ENCODE measurements around the gene LYZL2.

Gene LYZL2

DNA sequence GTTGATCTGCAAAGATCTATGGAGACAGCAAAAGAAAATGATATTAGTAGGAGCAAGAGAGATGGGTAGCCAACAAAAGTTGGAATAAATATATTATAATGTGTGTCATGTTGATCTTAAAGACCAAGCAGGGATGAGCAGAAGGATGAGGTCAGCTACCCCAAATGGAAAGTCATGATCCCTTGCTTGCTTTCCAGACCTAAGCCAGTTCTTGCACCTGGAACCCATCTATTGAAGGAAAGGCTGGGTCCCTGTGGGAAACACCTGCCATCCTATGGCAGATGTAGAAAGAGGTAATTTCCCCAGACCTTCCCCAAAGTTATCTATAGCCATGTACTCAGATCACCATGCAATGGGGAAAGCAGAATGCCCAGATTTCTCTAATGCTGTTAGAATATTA, 52.5 kb downstream of the LYZL2 start:
- no peak for DNase-seq (ENCODE audit: low spot score)
- TF ChIP-seq, protein P1, sequence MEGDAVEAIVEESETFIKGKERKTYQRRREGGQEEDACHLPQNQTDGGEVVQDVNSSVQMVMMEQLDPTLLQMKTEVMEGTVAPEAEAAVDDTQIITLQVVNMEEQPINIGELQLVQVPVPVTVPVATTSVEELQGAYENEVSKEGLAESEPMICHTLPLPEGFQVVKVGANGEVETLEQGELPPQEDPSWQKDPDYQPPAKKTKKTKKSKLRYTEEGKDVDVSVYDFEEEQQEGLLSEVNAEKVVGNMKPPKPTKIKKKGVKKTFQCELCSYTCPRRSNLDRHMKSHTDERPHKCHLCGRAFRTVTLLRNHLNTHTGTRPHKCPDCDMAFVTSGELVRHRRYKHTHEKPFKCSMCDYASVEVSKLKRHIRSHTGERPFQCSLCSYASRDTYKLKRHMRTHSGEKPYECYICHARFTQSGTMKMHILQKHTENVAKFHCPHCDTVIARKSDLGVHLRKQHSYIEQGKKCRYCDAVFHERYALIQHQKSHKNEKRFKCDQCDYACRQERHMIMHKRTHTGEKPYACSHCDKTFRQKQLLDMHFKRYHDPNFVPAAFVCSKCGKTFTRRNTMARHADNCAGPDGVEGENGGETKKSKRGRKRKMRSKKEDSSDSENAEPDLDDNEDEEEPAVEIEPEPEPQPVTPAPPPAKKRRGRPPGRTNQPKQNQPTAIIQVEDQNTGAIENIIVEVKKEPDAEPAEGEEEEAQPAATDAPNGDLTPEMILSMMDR (IDR thresholded peaks at IDR 0.05; ENCODE audit: extremely low read depth, missing control alignments) = no peak

DNA sequence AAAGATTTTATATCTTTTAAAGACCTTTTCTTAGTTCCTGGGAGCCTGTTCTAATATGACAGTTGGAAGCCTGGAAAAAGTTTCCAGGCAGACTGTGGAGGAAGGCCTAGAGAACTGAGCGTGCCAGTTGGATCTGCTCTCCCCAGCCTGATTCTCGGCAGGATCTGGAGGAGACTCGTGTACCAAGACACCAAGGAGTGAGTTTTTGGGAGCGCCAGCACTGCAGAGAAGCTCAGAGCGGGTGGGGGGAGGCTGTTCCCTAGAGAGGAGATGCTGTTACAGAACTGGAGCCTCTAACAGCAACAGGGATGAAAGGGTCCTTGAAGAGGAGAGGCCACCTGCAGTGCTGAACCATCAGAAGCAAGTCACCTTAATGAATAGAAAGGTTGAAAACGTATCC, 52.9 kb downstream of the LYZL2 start:
- TF ChIP-seq, protein P1 (IDR thresholded peaks at IDR 0.05; ENCODE audit: extremely low read depth, missing control alignments) = no peak
- no peak for DNase-seq (ENCODE audit: low spot score)

DNA sequence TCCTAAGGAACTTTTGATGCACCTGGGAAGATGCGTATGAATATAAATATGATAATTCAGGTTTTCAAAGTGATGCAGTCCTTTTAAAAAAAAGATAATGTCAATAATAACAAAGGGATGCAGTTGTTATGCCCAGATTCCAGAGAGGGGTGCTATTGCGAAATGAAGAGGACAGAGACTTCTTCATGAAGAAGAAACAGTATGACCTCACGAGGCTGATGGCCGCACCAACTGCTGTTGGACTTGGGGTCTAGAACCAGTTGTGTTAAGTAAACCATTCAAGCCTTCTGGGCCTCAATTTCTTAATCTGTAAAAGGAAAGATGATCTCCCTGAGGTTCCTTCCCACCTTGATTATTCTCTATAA, 55.1 kb downstream of the LYZL2 start:
- TF ChIP-seq, protein P1 (IDR thresholded peaks at IDR 0.05; ENCODE audit: extremely low read depth, missing control alignments) = no peak
- DNase-seq (ENCODE audit: low spot score) = no peak

DNA sequence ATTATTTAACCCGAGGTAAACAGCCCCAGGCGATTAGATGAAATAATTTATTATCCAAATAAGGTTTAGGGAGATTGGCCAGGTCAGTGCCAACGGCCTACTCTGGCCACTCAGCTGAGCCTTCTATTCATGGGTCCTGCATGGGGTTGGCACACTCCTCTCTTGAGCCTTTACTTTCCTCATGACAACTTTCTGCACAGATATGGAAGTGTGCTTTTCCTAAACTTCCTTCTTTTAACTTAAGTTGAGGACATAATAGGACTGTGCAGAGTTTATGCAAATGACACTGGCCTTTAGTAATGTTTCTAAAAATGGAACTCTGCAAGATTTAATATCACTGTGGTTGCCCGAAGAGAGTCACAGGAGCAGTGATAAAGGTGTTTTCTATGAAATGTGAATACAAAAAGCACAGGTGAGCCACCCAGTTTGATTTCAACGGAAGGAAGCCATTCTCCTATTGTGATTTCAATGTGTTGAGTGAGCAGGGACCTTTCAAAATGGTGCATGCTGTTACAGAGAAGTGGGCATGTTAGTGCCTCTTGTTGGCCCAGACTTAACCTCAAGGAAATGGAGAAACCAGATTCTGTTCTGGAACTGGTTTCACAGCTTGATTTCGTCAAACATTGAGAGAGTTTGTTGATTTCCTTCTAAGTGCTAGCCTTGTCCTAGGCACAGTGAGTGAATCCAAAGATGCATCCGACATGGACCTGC, 55.7 kb downstream of the LYZL2 start:
- TF ChIP-seq, protein P1 (IDR thresholded peaks at IDR 0.05; ENCODE audit: extremely low read depth, missing control alignments) = no peak
- DNase-seq (ENCODE audit: low spot score) = no peak

DNA sequence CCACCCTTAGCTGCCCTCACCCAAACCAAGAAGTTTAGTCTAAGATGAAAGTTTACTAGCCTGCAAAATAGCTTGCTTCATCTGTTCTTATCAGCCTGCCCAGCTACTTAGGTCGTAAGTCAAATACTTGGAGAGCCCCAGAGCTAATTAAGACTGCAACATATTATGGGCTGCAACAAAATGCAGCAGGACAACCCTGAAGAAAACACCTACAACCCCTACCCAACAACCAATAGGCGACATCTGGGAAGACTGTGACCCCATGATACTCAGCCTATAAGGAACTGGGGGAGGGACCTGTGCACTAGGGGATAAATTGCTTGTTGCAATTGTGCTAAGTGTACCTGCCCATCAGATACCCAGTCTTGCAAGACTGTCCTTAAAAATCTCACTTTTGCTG, 64.1 kb downstream of the LYZL2 start:
- no peak for DNase-seq (ENCODE audit: low spot score)
- TF ChIP-seq, protein P1 (IDR thresholded peaks at IDR 0.05; ENCODE audit: extremely low read depth, missing control alignments) = no peak

DNA sequence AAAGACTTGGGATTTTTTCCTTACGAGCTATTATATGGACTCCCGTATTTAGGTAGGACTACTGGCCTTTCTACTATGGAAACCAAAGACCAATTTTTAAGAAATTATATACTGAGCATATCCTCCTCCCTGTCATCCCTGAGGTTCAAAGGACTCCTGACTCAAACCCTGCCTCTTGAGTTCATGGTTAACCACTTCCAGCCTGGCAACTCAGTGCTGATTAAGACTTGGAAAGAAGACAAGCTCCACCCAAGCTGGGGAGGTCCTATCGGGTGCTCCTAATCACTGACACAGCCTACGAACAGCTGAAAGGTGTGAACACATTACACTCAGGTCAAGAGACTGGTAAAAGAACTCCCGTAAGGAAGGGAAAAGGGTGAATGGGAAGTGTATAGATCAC, 66.8 kb downstream of the LYZL2 start:
- TF ChIP-seq, protein P1 (IDR thresholded peaks at IDR 0.05; ENCODE audit: extremely low read depth, missing control alignments) = no peak

More for the DNA sequence above, 66.8 kb downstream of the LYZL2 start:
- DNase-seq (ENCODE audit: low spot score) = no peak
